GM12874 (cell line): ENCODE data around the gene DUSP8.

Experiments used
- CTCF ChIP-seq: IDR thresholded peaks from 2 replicates; pipeline ENCODE4 v1.5.1; 2011; ENCODE audit warnings: low read depth, mild to moderate bottlenecking, control low read depth, low read length, moderate library complexity; ENCODE audit not compliant: insufficient read depth

DUSP8 gene

GRCh38 chr11:1563149-1563638 lies 8.9 kb downstream of the DUSP8 start:
- TF ChIP-seq CTCF = no peak

DNA sequence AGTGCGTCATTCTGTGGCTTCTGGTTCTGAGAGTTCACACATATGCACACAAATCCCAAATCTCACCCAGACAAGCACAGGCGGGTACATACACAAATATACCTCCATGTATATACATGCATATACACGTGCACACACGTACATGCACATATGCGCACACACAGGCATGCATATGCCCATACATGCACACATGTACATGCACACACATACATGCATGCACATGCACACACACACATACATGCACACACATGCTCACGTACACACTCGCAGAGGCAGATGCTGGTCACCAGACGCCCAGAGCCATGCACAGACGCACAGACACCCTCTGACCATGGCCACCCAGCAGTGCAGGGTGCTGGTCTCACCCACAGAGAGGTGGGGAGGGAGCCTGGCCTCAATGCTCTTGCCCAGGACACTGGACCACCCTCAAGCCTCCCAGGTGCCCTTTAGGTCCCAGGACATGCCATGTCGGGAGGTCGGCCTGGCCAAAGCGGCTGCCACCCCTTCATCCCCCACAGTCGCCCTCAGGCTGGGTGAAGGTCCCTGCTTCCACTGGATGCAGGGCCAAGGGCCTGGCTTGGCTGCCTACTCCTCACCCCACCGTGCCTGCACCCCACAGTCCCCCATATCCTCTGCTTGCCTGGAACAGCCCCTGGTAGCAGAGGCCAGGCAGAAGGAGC lies 9.5 kb downstream of the DUSP8 start:
- no peak for TF ChIP-seq CTCF

GRCh38 chr11:1561955-1562354 lies 10.1 kb downstream of the DUSP8 start:
- TF ChIP-seq CTCF = no peak

- no peak for TF ChIP-seq CTCF
Measured at GRCh38 chr11:1561266-1561665, 10.8 kb downstream of the DUSP8 start.

- TF ChIP-seq CTCF = no peak
Measured at GRCh38 chr11:1560649-1561251, 11.3 kb downstream of the DUSP8 start.

GRCh38 chr11:1560002-1560648 lies 11.9 kb downstream of the DUSP8 start:
- TF ChIP-seq CTCF = no peak

- TF ChIP-seq CTCF = no peak
Measured at GRCh38 chr11:1559111-1559951, 12.7 kb downstream of the DUSP8 start.
